Effector memory CD8-positive, alpha-beta T cell (primary cell): ENCODE data around the gene CGNL1.

Source experiments
- ATAC-seq: fragments of 150-1000 bp; cut with Tn5 transposase; replicated peaks from 2 replicates; pipeline ENCODE4 v1.10.0; 2021; ENCODE audit warnings: mild to moderate bottlenecking, moderate library complexity
- DNase-seq, 3 experiments: peaks; one replicate each; pipeline ENCODE4 v3.0.0; 2021
- H3K27ac Mint-ChIP-seq, 2 donors: one replicate each; pipeline ENCODE4 v1.8.0; 2022; ENCODE audit warnings: mild to moderate bottlenecking in 2 of 2, mixed read lengths in 2 of 2, moderate library complexity in 2 of 2
- H3K27me3 Mint-ChIP-seq, 2 donors: one replicate each; pipeline ENCODE4 v1.8.0; 2022; ENCODE audit warnings: mixed read lengths in 2 of 2
- H3K36me3 Mint-ChIP-seq: one replicate; pipeline ENCODE4 v1.8.0; 2022; ENCODE audit warnings: mild to moderate bottlenecking, moderate library complexity, mixed read lengths; ENCODE audit not compliant: insufficient read depth
- H3K4me1 Mint-ChIP-seq, 2 donors: one replicate each; pipeline ENCODE4 v1.8.0; 2022; ENCODE audit warnings: low read depth in 2 of 2, mixed read lengths in 2 of 2
- H3K4me3 Mint-ChIP-seq, 2 donors: one replicate each; pipeline ENCODE4 v1.8.0; 2022; ENCODE audit warnings: mild to moderate bottlenecking in 2 of 2, mixed read lengths in 2 of 2, moderate library complexity in 2 of 2
- H3K9me3 Mint-ChIP-seq, 2 donors: one replicate each; pipeline ENCODE4 v1.8.0; 2022; ENCODE audit warnings: mixed read lengths in 2 of 2

CGNL1 gene

GRCh38 chr15:57468486-57468885 lies 92.2 kb downstream of the CGNL1 start:
- DNase-seq (no peak), ATAC-seq (no peak)
- Mint-ChIP-seq H3K4me3 (no peak overlapping the region), H3K27ac (no peak overlapping the region), H3K9me3 (no peaks in the 10 kb centered on the region), H3K27me3 (peaks cover 56 to 57% of the 10 kb centered on the region in 2 donors), H3K36me3 (no peaks in the 10 kb centered on the region), H3K4me1 (no peaks in the 10 kb centered on the region)

GRCh38 chr15:57470543-57470942 lies 94.2 kb downstream of the CGNL1 start:
- Mint-ChIP-seq H3K4me3 (no peak overlapping the region), H3K27ac (no peak overlapping the region), H3K9me3 (no peaks in the 10 kb centered on the region), H3K36me3 (no peaks in the 10 kb centered on the region), H3K27me3 (peaks cover 66 to 68% of the 10 kb centered on the region in 2 donors), H3K4me1 (no peaks in the 10 kb centered on the region)
- no peak for ATAC-seq
- no peak for DNase-seq

- no peak overlapping the region for H3K4me3 Mint-ChIP-seq
- peaks cover 62 to 67% of the 10 kb centered on the region in 2 donors for H3K27me3 Mint-ChIP-seq
- DNase-seq = no peak
- H3K9me3 Mint-ChIP-seq = no peaks in the 10 kb centered on the region
- no peaks in the 10 kb centered on the region for H3K4me1 Mint-ChIP-seq
- no peak overlapping the region for H3K27ac Mint-ChIP-seq
- ATAC-seq = no peak
- no peaks in the 10 kb centered on the region for H3K36me3 Mint-ChIP-seq
Measured at GRCh38 chr15:57472861-57473260, 96.6 kb downstream of the CGNL1 start.

GRCh38 chr15:57476533-57476975 lies 100.2 kb downstream of the CGNL1 start:
- ATAC-seq (no peak), DNase-seq (no peak)
- Mint-ChIP-seq H3K4me1 (no peaks in the 10 kb centered on the region), H3K9me3 (no peaks in the 10 kb centered on the region), H3K27me3 (peaks cover 55 to 56% of the 10 kb centered on the region in 2 donors), H3K4me3 (no peak overlapping the region), H3K36me3 (no peaks in the 10 kb centered on the region), H3K27ac (no peak overlapping the region)

GRCh38 chr15:57477736-57478522 lies 101.6 kb downstream of the CGNL1 start:
- H3K4me3 Mint-ChIP-seq = no peak overlapping the region
- no peaks in the 10 kb centered on the region for H3K36me3 Mint-ChIP-seq
- H3K4me1 Mint-ChIP-seq = no peaks in the 10 kb centered on the region
- no peak for ATAC-seq
- no peak for DNase-seq
- H3K9me3 Mint-ChIP-seq = no peaks in the 10 kb centered on the region
- peaks cover 43 to 44% of the 10 kb centered on the region in 2 donors for H3K27me3 Mint-ChIP-seq
- H3K27ac Mint-ChIP-seq = no peak overlapping the region

- Mint-ChIP-seq H3K36me3 (no peaks in the 10 kb centered on the region), H3K4me3 (no peak overlapping the region), H3K9me3 (no peaks in the 10 kb centered on the region), H3K27me3 (peaks cover 43 to 44% of the 10 kb centered on the region in 2 donors), H3K4me1 (no peaks in the 10 kb centered on the region), H3K27ac (no peak overlapping the region)
- ATAC-seq (no peak), DNase-seq (no peak)
Measured at GRCh38 chr15:57479005-57479404, 102.7 kb downstream of the CGNL1 start.

GRCh38 chr15:57481038-57481705 lies 104.9 kb downstream of the CGNL1 start:
- peaks cover 41 to 46% of the 10 kb centered on the region in 2 donors for H3K27me3 Mint-ChIP-seq
- H3K27ac Mint-ChIP-seq = no peak overlapping the region
- H3K4me1 Mint-ChIP-seq = no peaks in the 10 kb centered on the region
- H3K9me3 Mint-ChIP-seq = no peaks in the 10 kb centered on the region
- DNase-seq (no peak), ATAC-seq (no peak)
- no peaks in the 10 kb centered on the region for H3K36me3 Mint-ChIP-seq
- H3K4me3 Mint-ChIP-seq = no peak overlapping the region

GRCh38 chr15:57485869-57486268 lies 109.6 kb downstream of the CGNL1 start:
- H3K27ac Mint-ChIP-seq = no peak overlapping the region
- H3K4me3 Mint-ChIP-seq = no peak overlapping the region
- H3K4me1 Mint-ChIP-seq = no peaks in the 10 kb centered on the region
- DNase-seq (no peak), ATAC-seq (no peak)
- H3K36me3 Mint-ChIP-seq = no peaks in the 10 kb centered on the region
- no peaks in the 10 kb centered on the region for H3K9me3 Mint-ChIP-seq
- peaks cover 43 to 51% of the 10 kb centered on the region in 2 donors for H3K27me3 Mint-ChIP-seq

- ATAC-seq (no peak), DNase-seq (no peak)
- no peak overlapping the region for H3K27ac Mint-ChIP-seq
- H3K4me1 Mint-ChIP-seq = no peaks in the 10 kb centered on the region
- no peaks in the 10 kb centered on the region for H3K36me3 Mint-ChIP-seq
- H3K9me3 Mint-ChIP-seq = no peaks in the 10 kb centered on the region
- peaks cover 49 to 61% of the 10 kb centered on the region in 2 donors for H3K27me3 Mint-ChIP-seq
- H3K4me3 Mint-ChIP-seq = no peak overlapping the region
Measured at GRCh38 chr15:57486833-57487232, 110.5 kb downstream of the CGNL1 start.

- Mint-ChIP-seq H3K4me1 (no peaks in the 10 kb centered on the region), H3K9me3 (no peaks in the 10 kb centered on the region), H3K4me3 (no peak overlapping the region), H3K27me3 (peaks cover 49 to 68% of the 10 kb centered on the region in 2 donors), H3K36me3 (no peaks in the 10 kb centered on the region), H3K27ac (no peak overlapping the region)
- no peak for ATAC-seq
- DNase-seq = no peak
Measured at GRCh38 chr15:57489122-57489521, 112.8 kb downstream of the CGNL1 start.

- Mint-ChIP-seq H3K4me3 (no peak overlapping the region), H3K27ac (no peak overlapping the region), H3K9me3 (no peaks in the 10 kb centered on the region), H3K27me3 (peaks cover 23 to 51% of the 10 kb centered on the region in 2 donors), H3K36me3 (no peaks in the 10 kb centered on the region), H3K4me1 (no peaks in the 10 kb centered on the region)
- DNase-seq = no peak
- ATAC-seq = no peak
Measured at GRCh38 chr15:57493351-57493750, 117.0 kb downstream of the CGNL1 start.

GRCh38 chr15:57494581-57494980 lies 118.3 kb downstream of the CGNL1 start:
- no peaks in the 10 kb centered on the region for H3K36me3 Mint-ChIP-seq
- no peak for DNase-seq
- no peaks in the 10 kb centered on the region for H3K9me3 Mint-ChIP-seq
- no peak for ATAC-seq
- peaks cover 27 to 57% of the 10 kb centered on the region in 2 donors for H3K27me3 Mint-ChIP-seq
- H3K4me3 Mint-ChIP-seq = no peak overlapping the region
- no peak overlapping the region for H3K27ac Mint-ChIP-seq
- no peaks in the 10 kb centered on the region for H3K4me1 Mint-ChIP-seq

GRCh38 chr15:57495041-57495440 lies 118.7 kb downstream of the CGNL1 start:
- peaks cover 22 to 57% of the 10 kb centered on the region in 2 donors for H3K27me3 Mint-ChIP-seq
- H3K36me3 Mint-ChIP-seq = no peaks in the 10 kb centered on the region
- DNase-seq (no peak), ATAC-seq (no peak)
- H3K9me3 Mint-ChIP-seq = no peaks in the 10 kb centered on the region
- H3K27ac Mint-ChIP-seq = no peak overlapping the region
- H3K4me3 Mint-ChIP-seq = no peak overlapping the region
- H3K4me1 Mint-ChIP-seq = no peaks in the 10 kb centered on the region

GRCh38 chr15:57495554-57496165 lies 119.4 kb downstream of the CGNL1 start:
- Mint-ChIP-seq H3K27me3 (peaks cover 20 to 57% of the 10 kb centered on the region in 2 donors), H3K4me1 (no peaks in the 10 kb centered on the region), H3K27ac (no peak overlapping the region), H3K9me3 (no peaks in the 10 kb centered on the region), H3K36me3 (no peaks in the 10 kb centered on the region), H3K4me3 (no peak overlapping the region)
- no peak for DNase-seq
- ATAC-seq = no peak
